ENCODE measurements around the gene TRPM6. TPM values are rescaled to one million over a fixed set of nuclear protein-coding genes. Genes with fewer than 3 reads are reported as not detected.
A peak's percentile ranks its signal among the peaks of the same experiment; 100 is the strongest.
"Not testable (repeated sequence)": the region's sequence is repeated elsewhere in the genome, so short reads cannot be mapped to it uniquely, and the experiment has no call there.

The TRPM6 gene
- total RNA-seq, 1 donor from 2014 or later: 1.7 TPM

- H3K36me3 Mint-ChIP-seq (ENCODE audit: unreplicated experiment): no peaks in the 10 kb centered on the region
- DNase-seq: no peak
- H3K27ac Mint-ChIP-seq (ENCODE audit: unreplicated experiment): no peak overlapping the region
- no peak for TF ChIP-seq CTCF (IDR thresholded peaks at IDR 0.05; ENCODE audit: partially characterized antibody, unreplicated experiment)
- no peak overlapping the region for H3K4me3 Mint-ChIP-seq (ENCODE audit: unreplicated experiment)
- peaks cover 5% of the 10 kb centered on the region for H3K4me1 Mint-ChIP-seq (ENCODE audit: low read depth, unreplicated experiment)
- H3K27me3 Mint-ChIP-seq (ENCODE audit: unreplicated experiment): no peaks in the 10 kb centered on the region
- H3K9me3 Mint-ChIP-seq (ENCODE audit: unreplicated experiment): no peaks in the 10 kb centered on the region
Observed at GRCh38 chr9:74858751-74859414, 28.8 kb downstream of the TRPM6 start.

GRCh38 chr9:74856989-74857388 lies 30.7 kb downstream of the TRPM6 start:
- TF ChIP-seq CTCF (IDR thresholded peaks at IDR 0.05; ENCODE audit: partially characterized antibody, unreplicated experiment): no peak
- Mint-ChIP-seq H3K9me3 (ENCODE audit: unreplicated experiment) (no peaks in the 10 kb centered on the region), H3K27ac (ENCODE audit: unreplicated experiment) (no peak overlapping the region), H3K27me3 (ENCODE audit: unreplicated experiment) (no peaks in the 10 kb centered on the region), H3K36me3 (ENCODE audit: unreplicated experiment) (no peaks in the 10 kb centered on the region), H3K4me3 (ENCODE audit: unreplicated experiment) (no peak overlapping the region), H3K4me1 (ENCODE audit: low read depth, unreplicated experiment) (peaks cover 7% of the 10 kb centered on the region)
- no peak for DNase-seq

- H3K27ac Mint-ChIP-seq (ENCODE audit: unreplicated experiment): no peak overlapping the region
- no peaks in the 10 kb centered on the region for H3K36me3 Mint-ChIP-seq (ENCODE audit: unreplicated experiment)
- H3K4me1 Mint-ChIP-seq (ENCODE audit: low read depth, unreplicated experiment): peaks cover 7% of the 10 kb centered on the region
- no peak for DNase-seq
- TF ChIP-seq CTCF (IDR thresholded peaks at IDR 0.05; ENCODE audit: partially characterized antibody, unreplicated experiment): no peak
- no peaks in the 10 kb centered on the region for H3K27me3 Mint-ChIP-seq (ENCODE audit: unreplicated experiment)
- no peak overlapping the region for H3K4me3 Mint-ChIP-seq (ENCODE audit: unreplicated experiment)
- H3K9me3 Mint-ChIP-seq (ENCODE audit: unreplicated experiment): peaks cover 2% of the 10 kb centered on the region
Observed at GRCh38 chr9:74855072-74855471, 32.6 kb downstream of the TRPM6 start.

- H3K9me3 Mint-ChIP-seq (ENCODE audit: unreplicated experiment); H3K36me3 Mint-ChIP-seq (ENCODE audit: unreplicated experiment); H3K27me3 Mint-ChIP-seq (ENCODE audit: unreplicated experiment); DNase-seq; H3K4me1 Mint-ChIP-seq (ENCODE audit: low read depth, unreplicated experiment); H3K4me3 Mint-ChIP-seq (ENCODE audit: unreplicated experiment): not testable (repeated sequence)
- H3K27ac Mint-ChIP-seq (ENCODE audit: unreplicated experiment): peak overlapping the region; percentile 85
Observed at GRCh38 chr9:74853024-74853423, 34.7 kb downstream of the TRPM6 start.

- Mint-ChIP-seq H3K27me3 (ENCODE audit: unreplicated experiment) (peaks cover 1% of the 10 kb centered on the region), H3K4me3 (ENCODE audit: unreplicated experiment) (no peak overlapping the region), H3K36me3 (ENCODE audit: unreplicated experiment) (peaks cover 9% of the 10 kb centered on the region), H3K4me1 (ENCODE audit: low read depth, unreplicated experiment) (no peaks in the 10 kb centered on the region), H3K9me3 (ENCODE audit: unreplicated experiment) (peaks cover 5% of the 10 kb centered on the region), H3K27ac (ENCODE audit: unreplicated experiment) (no peak overlapping the region)
- no peak for DNase-seq
- TF ChIP-seq CTCF (IDR thresholded peaks at IDR 0.05; ENCODE audit: partially characterized antibody, unreplicated experiment): no peak
Observed at GRCh38 chr9:74848153-74848525, 39.6 kb downstream of the TRPM6 start.

Measured in glutamatergic neuron (in vitro differentiated cells).